HepG2 (cell line): Measurements from ENCODE around the gene ZNF648. TPM values are rescaled to one million over a fixed set of nuclear protein-coding genes. Genes with fewer than 3 reads are reported as not detected.

ENCODE experiments used
- BCL6 ChIP-seq: IDR thresholded peaks from 2 replicates; pipeline ENCODE4 v1.6.1; 2016; ENCODE audit warnings: missing genetic modification reagents, missing compliant biosample characterization
- BRD4 ChIP-seq: sonication (generic); formaldehyde crosslinking; IDR thresholded peaks from 2 replicates; pipeline ENCODE4 v1.4.0; 2020; ENCODE audit warnings: missing genetic modification reagents
- CTCF ChIP-seq: sonication (generic); formaldehyde crosslinking; IDR thresholded peaks from 2 replicates; pipeline ENCODE4 v1.5.0; 2020; ENCODE audit warnings: mild to moderate bottlenecking, missing genetic modification reagents, moderate library complexity
- ELF3 ChIP-seq: IDR thresholded peaks from 2 replicates; pipeline ENCODE4 v1.6.1; 2016; ENCODE audit warnings: missing genetic modification reagents, missing compliant biosample characterization
- HMG20A ChIP-seq: IDR thresholded peaks from 2 replicates; pipeline ENCODE4 v1.6.1; 2016; ENCODE audit warnings: borderline replicate concordance
- HOMEZ ChIP-seq: IDR thresholded peaks from 2 replicates; pipeline ENCODE4 v1.6.1; 2016; ENCODE audit warnings: low read depth
- MED1 ChIP-seq: sonication (generic); formaldehyde crosslinking; IDR thresholded peaks from 2 replicates; pipeline ENCODE4 v1.4.0; 2020; ENCODE audit warnings: missing genetic modification reagents
- NBN ChIP-seq: fragments of 450-650 bp; conservative IDR thresholded peaks from 2 replicates; pipeline ENCODE4 v1.6.1; 2017
- RELA ChIP-seq: sonication (generic); formaldehyde crosslinking; IDR thresholded peaks from 2 replicates; pipeline ENCODE4 v1.4.0; 2020; ENCODE audit warnings: missing genetic modification reagents
- RFXAP ChIP-seq: sonication (generic); formaldehyde crosslinking; IDR thresholded peaks from 2 replicates; pipeline ENCODE4 v1.4.0; 2020; ENCODE audit warnings: missing genetic modification reagents, borderline replicate concordance
- TRIM24 ChIP-seq: sonication (generic); formaldehyde crosslinking; IDR thresholded peaks from 2 replicates; pipeline ENCODE4 v1.8.0; 2022; ENCODE audit warnings: mild to moderate bottlenecking, missing genetic modification reagents
- TSC22D2 ChIP-seq: sonication (generic); formaldehyde crosslinking; IDR thresholded peaks from 2 replicates; pipeline ENCODE4 v1.5.1; 2020; ENCODE audit warnings: missing genetic modification reagents, mild to moderate bottlenecking, borderline replicate concordance
- ZBTB2 ChIP-seq: sonication (generic); formaldehyde crosslinking; IDR thresholded peaks from 2 replicates; pipeline ENCODE4 v1.8.0; 2022; ENCODE audit warnings: low read depth, missing genetic modification reagents
- ZGPAT ChIP-seq: IDR thresholded peaks from 2 replicates; pipeline ENCODE4 v1.6.1; 2016; ENCODE audit warnings: mild to moderate bottlenecking
- ZNF335 ChIP-seq: sonication (generic); formaldehyde crosslinking; IDR thresholded peaks from 2 replicates; pipeline ENCODE4 v1.4.0; 2020; ENCODE audit warnings: missing genetic modification reagents
- ZNF512B ChIP-seq: sonication (generic); formaldehyde crosslinking; IDR thresholded peaks from 2 replicates; pipeline ENCODE4 v1.5.1; 2020; ENCODE audit warnings: missing genetic modification reagents, mild to moderate bottlenecking, borderline replicate concordance
- ZNF562 ChIP-seq: sonication (generic); formaldehyde crosslinking; IDR thresholded peaks from 2 replicates; pipeline ENCODE4 v1.8.0; 2022; ENCODE audit warnings: missing genetic modification reagents, borderline replicate concordance
- ZNF724P ChIP-seq: sonication (generic); formaldehyde crosslinking; IDR thresholded peaks from 2 replicates; pipeline ENCODE4 v1.8.0; 2022; ENCODE audit warnings: missing genetic modification reagents, borderline replicate concordance
- ZNF768 ChIP-seq: sonication (generic); formaldehyde crosslinking; IDR thresholded peaks from 2 replicates; pipeline ENCODE4 v1.4.0; 2020; ENCODE audit warnings: missing genetic modification reagents
- polyA plus RNA-seq, 8 experiments: library from polyadenylated mRNA; depleted of rRNA in 3 of 8; stranded (reverse) in 7 of 8; unstranded in 1 of 8; fragments of >200 nt; fragmentation: Illumina TruSeq in 4 of 8; extraction: Trizol in 4 of 8; gene quantifications; 2 replicates each; pipeline versions ENCODE4 v1.2.1 to v1.2.3, GENCODE V29; 2011 to 2016; ENCODE audit warnings: low read depth in 4 of 8, missing spikeins in 1 of 8, mixed read lengths in 1 of 8; ENCODE audit not compliant: insufficient read depth in 1 of 8
- total RNA-seq, 5 experiments: library from RNA; depleted of rRNA; stranded (reverse); fragments of >200 nt; fragmentation: Illumina TruSeq; extraction: Trizol; gene quantifications; 2 replicates each; pipeline ENCODE4 v1.2.3, GENCODE V29; 2016; ENCODE audit warnings: low read depth in 1 of 5

The ZNF648 gene
- total and polyA plus RNA-seq, 2 of the 13 experiments (the other 11 are each of a cell fraction or from before 2014, with no cell fraction given): 0.13 to 0.37 TPM

- no peak for TF ChIP-seq HOMEZ (CRISPR knock-in tag)
- no peak for TF ChIP-seq NBN
- no peak for TF ChIP-seq ELF3 (CRISPR knock-in tag)
- TF ChIP-seq RFXAP (CRISPR knock-in tag): no peak
- peak; percentile 81 for TF ChIP-seq CTCF (CRISPR knock-in tag)
- TF ChIP-seq TSC22D2 (CRISPR knock-in tag): no peak
- peak; percentile 98 for TF ChIP-seq ZNF335 (CRISPR knock-in tag)
- TF ChIP-seq ZBTB2 (CRISPR knock-in tag): no peak
- no peak for TF ChIP-seq ZNF562
- TF ChIP-seq ZNF724P (CRISPR knock-in tag): no peak
- no peak for TF ChIP-seq ZNF512B (CRISPR knock-in tag)
- TF ChIP-seq TRIM24 (CRISPR knock-in tag): no peak
- TF ChIP-seq RELA: no peak
- no peak for TF ChIP-seq BRD4
- TF ChIP-seq HMG20A: 0 out of 2 replicates have a peak, but pooled peaks have one; percentile 15
- no peak for TF ChIP-seq MED1 (CRISPR knock-in tag)
- TF ChIP-seq ZNF768 (CRISPR knock-in tag): no peak
- TF ChIP-seq BCL6: no peak
- TF ChIP-seq ZGPAT: 0 out of 2 replicates have a peak, but pooled peaks have one; percentile 27
Observed at GRCh38 chr1:182069028-182069466, 7.5 kb upstream of the ZNF648 start (continued).
